HFFc6 (cell line): Measurements from ENCODE around the gene CYB561D1. TPM values are rescaled to one million over a fixed set of nuclear protein-coding genes. Genes with fewer than 3 reads are reported as not detected.

ENCODE experiments used
- DNase-seq: peaks from one replicate; pipeline ENCODE4 v3.0.0-alpha.2; 2018
- H3K27ac Mint-ChIP-seq: 2 replicates; pipeline ENCODE4 v1.8.0; 2020; ENCODE audit warnings: mild to moderate bottlenecking, mixed read lengths
- H3K27me3 Mint-ChIP-seq: 2 replicates; pipeline ENCODE4 v1.8.0; 2021; ENCODE audit warnings: mild to moderate bottlenecking, moderate library complexity, mixed read lengths; ENCODE audit not compliant: insufficient read depth
- H3K36me3 Mint-ChIP-seq: 2 replicates; pipeline ENCODE4 v1.8.0; 2021; ENCODE audit warnings: low read depth, mixed read lengths
- H3K4me1 Mint-ChIP-seq: 2 replicates; pipeline ENCODE4 v1.8.0; 2020; ENCODE audit warnings: low read depth, mixed read lengths
- H3K4me3 Mint-ChIP-seq: 2 replicates; pipeline ENCODE4 v1.8.0; 2020; ENCODE audit warnings: mild to moderate bottlenecking, moderate library complexity, mixed read lengths
- H3K9me3 Mint-ChIP-seq: 2 replicates; pipeline ENCODE4 v1.8.0; 2020; ENCODE audit warnings: mild to moderate bottlenecking, mixed read lengths
- CTCF ChIP-seq: fragments of 200-600 bp; sonication (generic); IDR thresholded peaks from 2 replicates; pipeline ENCODE4 v1.5.0; 2021; ENCODE audit warnings: antibody characterized with exemption, mild to moderate bottlenecking
- total RNA-seq, 6 experiments: library from RNA; stranded (reverse); fragmentation: NEBNext Ultra II Directional; extraction: Animal tissue kit (Norgen Biotek cat#: 25700); gene quantifications; 2 replicates in 1 of 6; 3 replicates in 5 of 6; pipeline ENCODE4 v1.2.3, GENCODE V29; 2021

The CYB561D1 gene
- total RNA-seq, 6 experiments from 2014 or later: 7.2 to 10.3 (median 8.1) TPM

- peaks cover 9% of the 10 kb centered on the region for H3K27me3 Mint-ChIP-seq
- DNase-seq: peak; percentile 40
- H3K9me3 Mint-ChIP-seq: no peaks in the 10 kb centered on the region
- H3K36me3 Mint-ChIP-seq: no peaks in the 10 kb centered on the region
- peak overlapping the region; percentile 29; the same call in 1 of the 2 replicates for H3K4me3 Mint-ChIP-seq
- H3K27ac Mint-ChIP-seq: peak overlapping the region; percentile 54
- no peak for TF ChIP-seq CTCF
- H3K4me1 Mint-ChIP-seq: peaks cover 38% of the 10 kb centered on the region
These were observed 23.4 kb downstream of the CYB561D1 start for GRCh38 chr1:109517337-109517736.

GRCh38 chr1:109521002-109521951, 27.4 kb downstream of the CYB561D1 start:
- peaks cover 25% of the 10 kb centered on the region for H3K4me1 Mint-ChIP-seq
- TF ChIP-seq CTCF: no peak
- H3K36me3 Mint-ChIP-seq: no peaks in the 10 kb centered on the region
- no peak for DNase-seq
- H3K4me3 Mint-ChIP-seq: no peak overlapping the region
- peaks cover 13% of the 10 kb centered on the region for H3K27me3 Mint-ChIP-seq
- H3K27ac Mint-ChIP-seq: no peak overlapping the region; the same call in 1 of the 2 replicates
- no peaks in the 10 kb centered on the region for H3K9me3 Mint-ChIP-seq

GRCh38 chr1:109522026-109522425, 28.1 kb downstream of the CYB561D1 start:
- Mint-ChIP-seq H3K27me3 (peaks cover 14% of the 10 kb centered on the region), H3K4me3 (no peak overlapping the region), H3K4me1 (peaks cover 18% of the 10 kb centered on the region), H3K36me3 (no peaks in the 10 kb centered on the region), H3K9me3 (no peaks in the 10 kb centered on the region), H3K27ac (no peak overlapping the region)
- DNase-seq: no peak
- no peak for TF ChIP-seq CTCF

- peaks cover 9% of the 10 kb centered on the region for H3K4me1 Mint-ChIP-seq
- H3K9me3 Mint-ChIP-seq: no peaks in the 10 kb centered on the region
- DNase-seq: no peak
- H3K36me3 Mint-ChIP-seq: no peaks in the 10 kb centered on the region
- H3K27me3 Mint-ChIP-seq: peaks cover 14% of the 10 kb centered on the region
- no peak overlapping the region for H3K4me3 Mint-ChIP-seq
- TF ChIP-seq CTCF: no peak
- no peak overlapping the region for H3K27ac Mint-ChIP-seq
These were observed 29.8 kb downstream of the CYB561D1 start for GRCh38 chr1:109523706-109524105.

GRCh38 chr1:109527098-109527811, 33.4 kb downstream of the CYB561D1 start:
- DNase-seq: no peak
- H3K4me3 Mint-ChIP-seq: no peak overlapping the region
- H3K27me3 Mint-ChIP-seq: peaks cover 7% of the 10 kb centered on the region
- TF ChIP-seq CTCF: no peak
- H3K9me3 Mint-ChIP-seq: no peaks in the 10 kb centered on the region
- no peaks in the 10 kb centered on the region for H3K36me3 Mint-ChIP-seq
- peaks cover 21% of the 10 kb centered on the region for H3K4me1 Mint-ChIP-seq
- no peak overlapping the region for H3K27ac Mint-ChIP-seq
